ENCODE data around the gene CMKLR1.

Gene CMKLR1

DNA sequence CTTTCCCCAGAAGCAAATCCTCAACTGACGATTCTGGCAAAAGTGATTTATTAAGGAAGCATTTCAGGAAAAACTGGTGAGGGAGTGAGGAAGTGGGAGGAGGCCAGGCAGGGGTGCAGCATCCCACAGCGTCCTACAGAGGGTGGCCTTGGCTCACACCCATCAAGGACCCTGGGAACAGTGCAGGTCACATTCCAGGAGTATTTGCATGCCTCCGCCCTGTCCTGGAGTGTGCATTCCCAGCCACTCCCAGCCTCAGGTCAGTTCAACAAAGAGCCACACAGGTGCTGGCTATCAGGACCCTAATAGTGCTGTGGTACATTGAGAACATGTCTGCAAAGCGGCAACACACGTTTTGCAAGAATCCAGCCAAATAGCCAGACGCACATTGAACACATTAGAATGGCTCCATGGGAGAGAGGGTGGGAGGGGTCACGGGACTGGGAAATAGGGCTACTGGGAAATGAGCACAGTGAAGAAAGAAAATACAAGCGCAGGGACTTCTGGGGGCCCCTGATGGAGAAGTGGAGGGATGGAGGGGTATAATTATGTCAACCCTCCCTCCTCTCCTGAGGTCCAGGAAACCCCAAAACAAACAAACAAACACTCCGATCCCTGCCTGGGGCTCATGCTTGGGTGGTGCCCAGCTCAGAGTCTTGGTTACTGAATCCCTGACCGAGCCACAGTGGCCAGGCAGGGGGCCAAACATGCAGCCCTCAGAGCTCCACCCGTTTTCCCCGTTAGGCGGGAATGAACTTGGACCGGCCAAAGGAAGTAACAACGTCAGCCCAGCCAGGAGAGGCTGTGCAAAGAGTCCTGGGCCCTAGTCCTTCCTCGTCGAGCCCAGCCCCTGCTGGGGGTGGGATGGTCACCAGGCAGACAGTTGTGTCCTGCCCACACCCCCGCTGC is 36.5 kb downstream of the CMKLR1 start:
- Mint-ChIP-seq H3K4me1 (peaks cover 51% of the 10 kb centered on the region), H3K27ac (peak overlapping the region; percentile 51 to 96 (median 78)), H3K36me3 (ENCODE audit: low read depth) (no peaks in the 10 kb centered on the region), H3K9me3 (no peaks in the 10 kb centered on the region), H3K27me3 (ENCODE audit: low read depth) (peaks cover 32% of the 10 kb centered on the region), H3K4me3 (no peak overlapping the region)
- TF ChIP-seq, protein P1, sequence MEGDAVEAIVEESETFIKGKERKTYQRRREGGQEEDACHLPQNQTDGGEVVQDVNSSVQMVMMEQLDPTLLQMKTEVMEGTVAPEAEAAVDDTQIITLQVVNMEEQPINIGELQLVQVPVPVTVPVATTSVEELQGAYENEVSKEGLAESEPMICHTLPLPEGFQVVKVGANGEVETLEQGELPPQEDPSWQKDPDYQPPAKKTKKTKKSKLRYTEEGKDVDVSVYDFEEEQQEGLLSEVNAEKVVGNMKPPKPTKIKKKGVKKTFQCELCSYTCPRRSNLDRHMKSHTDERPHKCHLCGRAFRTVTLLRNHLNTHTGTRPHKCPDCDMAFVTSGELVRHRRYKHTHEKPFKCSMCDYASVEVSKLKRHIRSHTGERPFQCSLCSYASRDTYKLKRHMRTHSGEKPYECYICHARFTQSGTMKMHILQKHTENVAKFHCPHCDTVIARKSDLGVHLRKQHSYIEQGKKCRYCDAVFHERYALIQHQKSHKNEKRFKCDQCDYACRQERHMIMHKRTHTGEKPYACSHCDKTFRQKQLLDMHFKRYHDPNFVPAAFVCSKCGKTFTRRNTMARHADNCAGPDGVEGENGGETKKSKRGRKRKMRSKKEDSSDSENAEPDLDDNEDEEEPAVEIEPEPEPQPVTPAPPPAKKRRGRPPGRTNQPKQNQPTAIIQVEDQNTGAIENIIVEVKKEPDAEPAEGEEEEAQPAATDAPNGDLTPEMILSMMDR (IDR thresholded peaks at IDR 0.05; ENCODE audit: unreplicated experiment in 3 of 3), result peak in 1 of 3 experiments; percentile 26

GRCh38 chr12:108302016-108302402 is 37.1 kb downstream of the CMKLR1 start:
- H3K4me3 Mint-ChIP-seq, result no peak overlapping the region
- no peaks in the 10 kb centered on the region for H3K9me3 Mint-ChIP-seq
- peaks cover 51% of the 10 kb centered on the region for H3K4me1 Mint-ChIP-seq
- H3K27ac Mint-ChIP-seq, result peak overlapping the region; percentile 51 to 96 (median 78)
- H3K36me3 Mint-ChIP-seq (ENCODE audit: low read depth), result no peaks in the 10 kb centered on the region
- TF ChIP-seq, protein P1 (IDR thresholded peaks at IDR 0.05; ENCODE audit: unreplicated experiment in 3 of 3), result no peak
- peaks cover 32% of the 10 kb centered on the region for H3K27me3 Mint-ChIP-seq (ENCODE audit: low read depth)

- Mint-ChIP-seq H3K36me3 (ENCODE audit: low read depth) (no peaks in the 10 kb centered on the region), H3K27me3 (ENCODE audit: low read depth) (peaks cover 27% of the 10 kb centered on the region), H3K4me1 (peaks cover 47% of the 10 kb centered on the region), H3K4me3 (no peak overlapping the region), H3K27ac (peak overlapping the region in 1 of 3 experiments; percentile 82), H3K9me3 (no peaks in the 10 kb centered on the region)
- TF ChIP-seq, protein P1 (IDR thresholded peaks at IDR 0.05; ENCODE audit: unreplicated experiment in 3 of 3), result no peak
Measured at GRCh38 chr12:108301346-108301745, 37.8 kb downstream of the CMKLR1 start.

- Mint-ChIP-seq H3K27ac (no peak overlapping the region), H3K9me3 (no peaks in the 10 kb centered on the region), H3K27me3 (ENCODE audit: low read depth) (peaks cover 29% of the 10 kb centered on the region), H3K4me3 (no peak overlapping the region), H3K4me1 (peaks cover 35% of the 10 kb centered on the region), H3K36me3 (ENCODE audit: low read depth) (no peaks in the 10 kb centered on the region)
- TF ChIP-seq, protein P1 (IDR thresholded peaks at IDR 0.05; ENCODE audit: unreplicated experiment in 3 of 3), result no peak
Measured at GRCh38 chr12:108299980-108300696, 39.0 kb downstream of the CMKLR1 start.

GRCh38 chr12:108299516-108299915 is 39.6 kb downstream of the CMKLR1 start:
- TF ChIP-seq, protein P1 (IDR thresholded peaks at IDR 0.05; ENCODE audit: unreplicated experiment in 3 of 3), result no peak
- peaks cover 29% of the 10 kb centered on the region for H3K4me1 Mint-ChIP-seq
- no peaks in the 10 kb centered on the region for H3K9me3 Mint-ChIP-seq
- H3K27me3 Mint-ChIP-seq (ENCODE audit: low read depth), result peaks cover 30% of the 10 kb centered on the region
- no peak overlapping the region for H3K27ac Mint-ChIP-seq
- no peak overlapping the region for H3K4me3 Mint-ChIP-seq
- H3K36me3 Mint-ChIP-seq (ENCODE audit: low read depth), result no peaks in the 10 kb centered on the region
